ENCODE data around the gene ZNF70.
"Not testable (repeated sequence)": the region's sequence is repeated elsewhere in the genome, so short reads cannot be mapped to it uniquely, and the experiment has no call there.

Gene ZNF70

DNA sequence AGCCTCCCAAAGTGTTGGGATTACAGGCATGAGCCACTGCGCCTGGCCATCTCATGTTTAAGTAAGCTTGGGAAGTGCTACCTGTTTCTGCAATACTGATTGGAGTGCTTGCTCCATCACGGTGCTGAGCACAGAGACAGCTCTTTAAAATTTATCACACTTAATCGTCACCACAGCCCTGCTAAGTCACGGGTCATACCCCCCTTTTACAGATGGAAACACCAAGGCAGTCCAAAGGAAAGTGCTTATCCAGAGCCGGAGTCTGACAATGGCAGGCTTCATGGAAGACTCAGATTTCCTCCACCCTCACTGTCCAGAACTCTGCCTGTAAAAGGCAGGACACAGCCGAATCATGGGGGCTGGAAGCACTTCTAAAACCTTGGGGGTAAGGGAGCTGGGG, 9.1 kb upstream of the ZNF70 start:
- in situ Hi-C loops (cut with MboI; ENCODE audit: low sequenced_read_pairs): no loop called here

DNA sequence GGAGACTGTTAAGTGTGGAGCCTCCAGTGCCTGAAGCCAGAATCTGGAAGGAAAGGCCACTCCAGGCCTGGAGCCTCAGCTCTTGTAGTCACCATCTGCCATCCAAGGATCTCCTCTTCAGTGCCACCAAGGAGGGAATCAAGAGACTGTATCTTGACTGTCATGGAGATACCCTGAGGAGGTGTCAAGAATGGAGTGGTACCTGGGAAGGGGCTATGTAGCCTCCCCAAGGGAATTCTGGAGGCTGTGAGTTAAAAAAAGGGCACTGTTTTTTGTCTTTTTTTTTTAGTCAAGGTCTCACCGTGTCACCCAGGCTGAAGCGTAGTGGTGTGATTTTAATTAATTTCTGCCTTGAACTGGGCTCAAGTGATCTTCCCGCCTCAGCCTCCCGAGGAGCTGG, 8.7 kb upstream of the ZNF70 start:
- in situ Hi-C loops (cut with MboI; ENCODE audit: low sequenced_read_pairs): no loop called here

DNA sequence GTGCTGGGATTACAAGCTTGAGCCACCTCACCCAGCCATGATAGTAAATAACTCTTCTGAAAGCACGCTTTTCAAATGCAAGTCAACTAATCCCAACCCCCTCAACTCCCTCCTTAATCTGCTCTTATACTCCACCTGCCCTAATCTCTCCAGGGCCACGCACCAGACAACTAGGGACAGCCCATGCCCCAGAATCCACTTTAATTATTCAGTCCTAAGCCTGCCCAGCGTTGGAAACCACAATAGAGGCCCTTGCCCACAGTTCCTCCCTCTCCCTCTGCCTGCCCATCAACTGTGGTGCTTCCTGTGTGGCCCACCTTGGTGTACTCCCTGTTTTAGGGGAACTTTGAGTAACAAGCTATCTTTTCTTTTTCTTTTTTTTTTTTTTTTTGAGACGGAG, 6.0 kb upstream of the ZNF70 start:
- in situ Hi-C loops (cut with MboI; ENCODE audit: low sequenced_read_pairs): no loop called here

DNA sequence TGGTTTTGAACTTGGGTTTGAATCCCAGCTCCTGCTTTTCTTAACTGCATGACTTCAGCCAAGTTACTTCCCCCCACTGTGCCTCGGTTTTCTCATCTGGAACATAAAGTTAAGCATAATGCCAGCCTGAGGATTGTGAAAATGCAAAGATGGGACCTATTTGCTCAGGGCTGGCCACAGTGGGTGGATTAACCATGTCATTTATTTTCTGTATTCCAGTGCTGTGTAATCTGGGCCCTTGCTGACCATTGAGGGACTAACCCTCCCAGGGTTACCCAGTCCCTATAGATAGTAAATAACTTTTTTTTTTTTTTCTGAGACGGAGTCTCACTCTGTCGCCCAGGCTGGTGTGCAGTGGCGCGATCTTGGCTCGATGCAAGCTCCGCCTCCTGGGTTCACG, 4.8 kb upstream of the ZNF70 start:
- in situ Hi-C loops (cut with MboI; ENCODE audit: low sequenced_read_pairs): no loop called here

DNA sequence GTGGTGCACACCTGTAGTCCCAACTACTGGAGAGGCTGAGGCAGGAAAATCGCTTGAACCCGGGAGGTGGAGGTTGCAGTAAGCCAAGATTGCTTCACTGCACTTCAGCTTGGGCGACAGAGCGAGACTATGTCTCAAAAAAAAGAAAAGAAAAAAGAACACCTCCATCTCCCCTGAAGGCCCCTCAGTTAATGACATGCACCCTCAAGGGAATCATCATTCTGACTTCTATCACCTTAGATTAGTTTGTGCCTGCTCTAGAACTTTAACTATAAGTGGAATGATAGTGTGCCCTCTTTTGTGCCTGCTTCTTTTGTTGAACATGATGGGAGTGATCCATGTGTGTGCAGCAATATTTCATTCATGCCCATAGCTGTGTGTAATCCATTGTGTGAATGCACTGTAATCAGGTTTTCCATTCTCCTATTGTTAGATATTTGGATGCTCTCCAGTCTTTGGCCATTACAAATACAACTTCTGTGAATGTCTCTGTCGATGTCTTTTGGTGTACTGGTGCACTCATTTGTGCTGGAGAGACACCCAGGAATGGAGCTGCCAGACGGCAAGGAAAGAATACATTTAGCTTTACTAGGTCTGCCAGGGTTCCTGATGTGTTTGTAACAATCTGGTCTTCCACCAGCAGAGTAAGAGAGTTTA, 4.2 kb upstream of the ZNF70 start:
- in situ Hi-C loops (cut with MboI; ENCODE audit: low sequenced_read_pairs): no loop called here

DNA sequence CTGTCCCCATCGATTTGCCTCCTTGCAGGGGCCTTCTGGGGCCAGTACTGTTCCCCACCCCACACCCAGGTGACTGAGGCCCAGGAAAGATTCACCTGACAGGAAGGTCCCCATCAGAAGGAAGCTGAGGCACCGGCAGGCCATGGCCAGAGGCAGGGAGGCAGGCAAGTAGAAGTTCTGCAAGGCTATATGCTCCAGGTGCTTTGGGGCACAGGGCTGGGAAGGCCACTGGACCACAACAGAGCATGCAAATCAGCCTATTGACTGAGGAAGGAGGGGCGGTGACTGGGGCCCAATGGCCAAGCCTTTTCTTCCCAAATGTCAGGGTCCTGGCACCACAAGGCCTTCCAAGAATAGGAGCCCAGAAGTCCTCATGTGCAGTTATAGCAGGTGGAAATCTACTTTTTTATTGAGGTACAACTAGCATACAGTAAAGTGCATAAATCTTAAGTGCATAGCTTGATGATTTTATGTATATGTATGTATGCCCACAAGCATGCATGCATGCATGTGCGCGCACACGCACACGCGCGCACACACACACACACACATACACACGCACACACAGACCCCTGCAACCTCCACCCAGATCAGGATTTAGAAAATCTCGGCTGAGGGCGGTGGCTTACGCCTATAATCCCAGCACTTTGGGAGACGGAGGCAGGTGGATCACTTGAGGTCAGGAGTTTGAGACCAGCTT, 3.5 kb upstream of the ZNF70 start, which contains the start of gene VPREB3:
VPREB3 (minus strand) TSS at position 206 of the 700 bp plus-strand sequence; CDS start at position 144, 62 bp downstream.
- in situ Hi-C loops (cut with MboI; ENCODE audit: low sequenced_read_pairs): no loop called here

DNA sequence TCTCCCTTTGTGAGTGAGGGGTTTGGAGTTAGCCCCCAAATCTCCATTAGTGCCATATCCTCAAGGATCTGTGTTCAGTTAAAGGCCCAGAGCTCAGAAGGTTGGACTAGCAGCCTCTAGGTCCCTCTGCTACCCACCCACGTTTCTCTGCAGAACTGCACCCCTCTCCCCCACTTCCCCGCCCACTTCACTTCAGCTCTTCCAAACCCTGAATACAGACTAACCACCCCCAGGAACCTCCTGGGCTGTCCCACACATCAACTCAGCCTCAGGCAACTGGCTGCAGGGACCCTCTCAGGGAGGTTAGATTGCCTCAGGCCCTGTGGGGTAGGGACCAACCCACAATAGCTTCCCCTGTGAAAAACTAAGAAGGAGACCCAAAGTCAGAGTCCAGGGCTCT, 2.5 kb upstream of the ZNF70 start:
- in situ Hi-C loops (cut with MboI; ENCODE audit: low sequenced_read_pairs): no loop called here

DNA sequence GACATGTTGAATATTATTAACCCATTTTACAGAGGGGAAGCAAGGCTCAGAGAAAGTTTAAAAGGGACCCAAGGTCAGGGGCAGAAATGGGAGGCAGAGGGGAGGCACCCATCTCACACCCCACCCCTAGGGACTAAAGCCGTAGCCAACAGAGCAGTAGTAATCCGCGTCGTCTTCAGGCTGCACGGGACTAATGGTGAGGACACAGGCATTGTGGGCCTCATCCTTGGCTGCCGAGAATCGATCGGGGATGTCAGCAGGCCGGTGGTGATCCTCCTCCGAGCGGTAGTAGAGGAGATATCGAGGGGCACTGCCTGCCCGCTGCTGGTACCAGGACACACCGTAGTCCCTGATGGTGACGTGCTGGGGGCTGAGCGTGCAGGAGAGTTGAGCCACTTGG, 1.8 kb upstream of the ZNF70 start:
- in situ Hi-C loops (cut with MboI; ENCODE audit: low sequenced_read_pairs): no loop called here

DNA sequence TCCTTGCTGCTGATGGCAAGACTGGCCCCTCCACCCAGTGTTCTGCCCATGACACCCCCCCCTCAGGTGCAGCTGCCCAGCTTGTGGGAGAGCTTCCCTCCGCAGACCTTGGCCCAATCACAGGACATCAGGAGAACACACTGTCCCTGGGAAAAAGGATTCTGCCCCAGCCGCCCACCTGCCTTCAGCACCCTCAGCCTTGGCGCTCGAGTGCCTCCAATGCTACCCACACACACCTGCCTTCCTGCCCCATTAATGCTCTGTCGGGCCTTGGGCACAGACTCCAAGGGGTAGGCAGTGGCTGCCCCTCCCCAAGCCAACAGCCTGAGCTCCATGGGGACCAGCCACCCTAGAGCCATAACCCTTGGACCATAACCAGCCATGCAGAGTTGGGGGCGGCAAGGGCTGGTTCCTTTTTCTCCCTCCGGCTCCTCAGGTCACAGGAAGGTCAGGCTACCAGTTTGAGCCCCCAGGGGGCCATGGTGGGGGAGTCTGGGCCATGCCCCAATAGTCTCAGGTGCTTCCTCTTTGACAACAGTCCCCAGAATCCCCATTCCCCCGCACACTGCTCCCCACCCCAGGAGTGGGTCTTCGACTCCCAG, 1.3 kb upstream of the ZNF70 start:
- in situ Hi-C loops (cut with MboI; ENCODE audit: low sequenced_read_pairs): no loop called here

DNA sequence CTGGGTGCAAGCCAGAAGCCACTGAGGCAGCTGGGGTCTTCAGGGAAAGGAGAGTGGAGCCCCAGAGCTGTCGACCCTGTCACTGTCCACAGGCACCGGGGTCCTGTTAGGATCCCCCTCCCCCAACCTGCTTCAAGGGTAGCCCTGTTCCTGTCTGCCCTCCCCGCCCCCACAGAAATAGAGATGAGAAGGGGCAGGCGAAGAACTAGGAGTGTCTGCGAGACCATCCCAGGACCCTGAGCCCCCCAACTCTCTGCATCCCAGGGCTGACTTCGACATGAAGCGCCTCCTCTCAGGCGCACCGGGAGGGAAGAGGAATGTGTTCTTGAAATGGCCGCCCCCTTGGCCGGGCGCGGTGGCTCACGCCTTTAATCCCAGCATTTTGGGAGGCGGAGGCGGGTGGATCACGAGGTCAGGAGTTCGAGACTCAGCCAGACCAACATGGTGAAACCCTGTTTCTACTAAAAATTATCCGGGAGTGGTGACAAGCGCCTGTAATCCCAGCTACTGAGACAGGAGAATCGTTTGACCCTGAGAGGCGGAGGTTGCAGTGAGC, 607 bp upstream of the ZNF70 start:
- in situ Hi-C loops (cut with MboI; ENCODE audit: low sequenced_read_pairs): no loop called here

DNA sequence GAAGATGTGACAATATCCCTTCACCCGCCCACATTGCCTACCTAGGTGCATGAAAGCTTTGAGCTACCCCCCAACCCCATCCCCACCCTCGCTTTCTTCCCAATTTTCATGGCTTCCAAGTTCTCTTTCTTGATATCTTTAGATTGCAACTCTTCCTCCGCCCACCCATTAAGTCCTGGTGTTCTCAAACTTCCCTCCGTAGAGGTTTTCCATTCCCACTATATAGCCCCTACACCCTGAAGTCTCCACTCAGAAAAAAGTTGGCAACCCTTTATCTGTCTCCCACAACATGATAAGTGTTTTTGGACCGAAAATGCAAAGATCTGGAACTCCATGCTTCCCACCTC, 572 bp downstream of the ZNF70 start:
- in situ Hi-C loops (cut with MboI; ENCODE audit: low sequenced_read_pairs): no loop called here

DNA sequence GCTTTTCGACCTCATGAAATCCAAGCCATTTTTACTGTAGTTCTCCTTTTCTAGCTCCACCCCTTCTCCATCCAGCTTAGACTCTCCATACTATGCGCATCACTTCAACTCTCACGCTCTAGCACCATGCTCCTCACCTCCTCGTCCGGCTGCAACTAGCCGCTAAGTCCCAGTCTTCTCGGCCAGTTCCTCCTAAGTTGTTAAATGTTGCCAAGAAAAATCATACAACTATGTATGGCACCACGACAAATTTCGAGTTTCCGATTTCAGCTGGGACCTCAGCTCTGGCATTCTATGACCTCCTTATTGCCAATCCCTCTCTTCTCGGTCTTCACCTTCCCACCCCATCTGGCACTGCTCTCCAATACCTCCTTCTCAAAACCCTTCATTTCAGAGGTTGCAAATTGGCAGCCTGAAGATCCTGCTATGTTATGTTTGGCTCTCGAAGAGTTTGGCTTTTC, 1.0 kb downstream of the ZNF70 start:
- in situ Hi-C loops (cut with MboI; ENCODE audit: low sequenced_read_pairs): no loop called here

DNA sequence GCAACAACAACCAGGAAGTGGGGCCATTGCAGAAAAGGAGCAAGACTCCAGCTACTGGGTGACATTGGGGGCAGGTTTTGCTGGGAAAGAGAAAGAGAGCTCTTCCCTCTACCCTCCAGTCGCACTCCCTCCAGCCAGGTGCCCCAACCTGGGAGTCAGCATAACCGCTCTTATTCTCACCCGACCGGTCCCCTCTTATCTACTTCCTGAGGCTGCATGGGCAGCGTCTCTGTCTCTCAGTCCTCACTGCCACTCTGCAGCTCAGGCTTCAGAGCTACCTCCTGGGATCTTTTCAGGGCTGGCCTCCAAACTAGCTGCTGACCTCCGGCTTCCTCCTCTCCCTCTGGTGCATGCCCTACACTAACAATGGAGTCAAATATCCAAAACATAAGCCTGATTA, 5.1 kb downstream of the ZNF70 start:
- in situ Hi-C loops (cut with MboI; ENCODE audit: low sequenced_read_pairs): no loop called here

DNA sequence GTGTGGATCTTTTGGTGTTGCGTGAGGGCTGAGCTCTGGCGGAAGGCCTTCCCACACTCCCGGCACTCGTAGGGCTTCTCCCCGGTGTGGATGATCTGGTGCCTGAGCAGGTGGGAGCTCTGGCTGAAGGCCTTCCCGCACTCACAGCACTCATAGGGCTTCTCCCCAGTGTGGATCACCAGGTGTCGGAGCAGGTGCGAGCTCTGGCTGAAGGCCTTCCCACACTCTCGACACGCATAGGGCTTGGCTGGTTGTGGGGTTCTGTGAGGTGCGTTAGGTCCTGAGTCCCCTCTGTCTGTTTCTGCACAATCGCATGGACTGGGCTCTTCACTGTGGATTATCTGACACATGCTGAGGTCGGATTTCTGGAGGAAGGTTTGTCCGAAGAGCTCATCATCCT, 6.4 kb downstream of the ZNF70 start:
- in situ Hi-C loops (cut with MboI; ENCODE audit: low sequenced_read_pairs): no loop called here

DNA sequence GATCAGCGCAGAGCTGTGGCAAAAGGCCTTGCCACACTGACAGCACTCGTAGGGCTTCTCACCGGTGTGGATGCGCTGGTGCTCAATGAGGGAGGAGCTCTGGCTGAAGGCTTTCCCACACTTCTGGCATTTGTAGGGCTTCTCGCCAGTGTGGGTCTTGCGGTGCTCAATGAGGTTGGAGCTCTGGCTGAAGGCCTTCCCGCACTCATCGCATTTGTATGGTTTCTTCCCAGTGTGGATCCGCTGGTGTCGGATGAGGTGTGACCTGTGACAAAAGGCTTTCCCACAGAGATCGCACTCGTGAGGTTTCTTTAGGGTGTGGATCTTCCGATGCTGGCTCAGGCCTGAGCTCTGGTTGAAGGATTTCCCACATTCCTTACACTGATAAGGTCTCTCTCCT, 6.9 kb downstream of the ZNF70 start:
- in situ Hi-C loops (cut with MboI; ENCODE audit: low sequenced_read_pairs): no loop called here

DNA sequence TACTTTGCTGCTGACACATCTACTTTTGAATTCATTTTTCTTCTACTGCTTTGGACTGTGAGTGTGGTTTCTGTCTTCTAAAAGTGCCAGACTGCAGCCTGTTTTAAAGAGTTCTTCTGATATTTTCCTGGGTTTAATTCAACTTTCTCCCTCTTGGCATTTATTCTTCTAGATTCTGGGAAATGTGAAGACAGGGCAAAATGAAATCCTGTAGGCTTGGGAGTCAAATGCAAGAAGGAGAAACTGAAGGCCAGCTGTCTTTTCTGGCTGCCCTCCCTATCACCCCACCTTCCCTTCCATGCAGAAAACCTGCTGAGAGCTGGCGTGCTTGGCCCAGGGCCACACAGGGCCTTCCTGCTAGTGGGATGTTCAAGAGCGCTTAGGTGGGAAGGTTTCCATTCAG, 7.6 kb downstream of the ZNF70 start:
- in situ Hi-C loops (cut with MboI; ENCODE audit: low sequenced_read_pairs): no loop called here

DNA sequence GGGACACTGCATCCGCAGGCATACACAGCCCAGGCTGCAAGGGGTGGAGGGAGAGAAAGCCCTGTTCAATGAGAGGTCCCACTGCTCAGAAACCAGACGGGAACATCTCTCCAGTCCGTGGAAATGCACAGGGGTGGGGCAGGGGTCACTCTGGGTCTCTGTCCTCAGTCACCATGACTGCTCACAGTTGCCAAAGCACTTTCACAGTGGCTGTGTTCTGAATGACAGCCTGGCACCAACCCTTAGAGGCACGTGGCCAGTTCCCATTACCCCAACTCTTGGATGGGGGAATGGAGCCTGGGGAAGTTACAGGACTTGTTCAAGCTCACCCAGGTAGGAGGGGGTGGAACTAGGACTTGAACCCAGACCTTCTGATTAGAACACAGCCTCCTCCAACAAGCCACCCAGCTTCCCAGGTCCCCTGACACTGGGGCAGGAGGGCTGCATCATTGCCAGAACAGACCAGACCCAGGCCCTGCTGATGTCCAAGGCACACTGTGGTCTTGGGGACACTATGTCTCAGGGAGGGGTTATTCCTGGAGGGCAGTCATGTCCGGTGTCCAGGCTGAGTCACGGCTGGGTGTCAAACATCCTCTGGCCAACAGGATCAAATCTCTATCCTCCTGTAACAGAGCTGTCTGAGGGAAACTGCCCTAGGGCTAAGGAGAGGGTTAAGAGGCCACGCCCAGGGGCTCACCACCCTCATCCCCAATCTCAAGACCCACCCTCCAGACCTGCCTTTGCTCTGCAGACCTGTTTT, 8.2 kb downstream of the ZNF70 start:
- in situ Hi-C loops (cut with MboI; ENCODE audit: low sequenced_read_pairs): no loop called here

DNA sequence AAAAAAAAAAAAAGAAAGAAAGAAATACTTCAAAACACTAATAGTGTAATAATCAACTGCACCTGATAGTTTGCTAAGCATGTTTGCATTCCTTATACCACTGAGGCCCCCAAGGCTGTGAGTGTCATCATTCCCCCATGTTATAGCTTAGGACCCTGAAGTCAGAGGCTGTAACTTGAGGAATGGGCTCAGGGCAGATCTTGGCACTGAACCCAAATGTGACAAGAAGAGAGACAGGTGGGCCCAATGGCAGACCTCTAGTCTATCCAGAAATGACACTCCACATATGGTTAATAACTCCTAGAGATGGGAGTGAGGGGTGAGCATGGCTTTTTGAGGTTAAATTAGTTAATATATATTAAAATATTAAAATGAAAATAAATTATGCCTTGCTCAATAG, 13.2 kb downstream of the ZNF70 start:
- in situ Hi-C loops (cut with MboI; ENCODE audit: low sequenced_read_pairs): no loop called here

DNA sequence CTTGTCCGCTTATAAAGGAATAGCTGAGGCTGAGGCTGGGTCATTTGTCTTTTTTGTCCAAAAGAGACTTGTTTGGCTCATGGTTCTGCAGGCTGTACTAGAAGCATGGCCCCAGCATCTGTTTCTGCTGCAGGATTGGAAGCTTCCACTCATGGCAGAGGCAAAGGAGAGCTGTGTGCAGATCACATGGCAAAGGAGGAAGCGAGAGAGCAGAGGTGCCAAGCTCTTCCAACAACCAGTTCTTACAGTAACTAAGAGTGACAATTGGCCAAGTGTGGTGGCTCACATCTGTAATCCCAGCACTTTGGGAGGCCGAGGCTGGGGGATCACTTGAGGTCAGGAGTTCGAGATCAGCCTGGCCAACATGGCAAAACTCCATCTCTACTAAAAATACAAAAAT, 22.8 kb downstream of the ZNF70 start:
- in situ Hi-C loops (cut with MboI; ENCODE audit: low sequenced_read_pairs): not testable (repeated sequence)

DNA sequence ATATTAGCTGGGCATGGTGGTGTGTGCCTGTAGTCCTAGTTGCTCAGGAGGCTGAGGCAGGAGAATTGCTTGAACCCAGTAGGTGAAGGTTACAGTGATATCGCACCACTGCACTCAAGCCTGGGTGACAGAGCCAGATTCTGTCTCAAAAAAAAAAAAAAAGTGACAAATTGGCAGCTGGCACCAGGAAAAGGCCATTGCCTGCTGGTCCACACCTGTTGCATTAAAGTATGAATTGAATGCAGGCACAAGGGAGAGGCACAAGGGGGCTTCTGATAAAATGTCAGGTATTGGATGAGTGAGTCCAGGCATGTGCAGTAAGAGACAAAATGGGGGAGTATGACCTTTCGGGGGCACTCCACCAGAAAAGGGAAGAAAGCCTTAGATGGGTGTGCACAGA, 28.2 kb downstream of the ZNF70 start:
- in situ Hi-C loops (cut with MboI; ENCODE audit: low sequenced_read_pairs): no loop called here

DNA sequence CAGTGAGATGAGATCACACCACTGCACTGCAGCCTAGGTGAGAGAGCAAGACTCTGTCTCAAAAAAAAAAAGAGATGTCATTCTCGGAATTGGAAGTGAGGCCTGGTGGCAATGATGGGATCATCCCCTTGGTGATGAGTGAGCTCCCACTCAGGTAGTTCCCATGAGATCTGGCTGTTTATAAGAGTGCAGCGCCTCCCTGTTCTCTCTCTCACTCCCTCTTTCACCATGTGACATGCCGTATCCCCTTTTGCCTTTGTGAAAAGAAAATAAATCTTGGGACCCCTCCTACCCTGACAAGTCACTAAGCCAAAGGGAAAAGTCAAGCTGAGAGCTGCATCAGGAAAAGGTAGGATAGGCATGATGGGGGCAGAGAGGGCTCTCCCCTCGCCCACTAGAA, 28.8 kb downstream of the ZNF70 start:
- in situ Hi-C loops (cut with MboI; ENCODE audit: low sequenced_read_pairs): no loop called here

Data from HL-60/S4 treated with phorbol 12-myristate 13-acetate at 8.2 ng/mL for 4 days and 3 days (cell line).